ENCODE measurements around the gene RNF213. TPM values are rescaled to one million over a fixed set of nuclear protein-coding genes. Genes with fewer than 3 reads are reported as not detected.

Gene RNF213
- total and polyA plus RNA-seq, 10 of the 15 experiments (the other 5 are each of a cell fraction or from before 2014, with no cell fraction given): 18.6 to 145 (median 65.8) TPM

- TF ChIP-seq CREM (IDR thresholded peaks at IDR 0.05; ENCODE audit: low read depth) (no peak), ELK1 (IDR thresholded peaks at IDR 0.05; ENCODE audit: low read depth, low read length) (no peak), NKRF (conservative IDR thresholded peaks at IDR 0.05) (no peak), RELA (IDR thresholded peaks at IDR 0.05; ENCODE audit: borderline replicate concordance, partially characterized antibody) (no peak), POU2F2 (IDR thresholded peaks at IDR 0.05; ENCODE audit: borderline replicate concordance, low read depth, low read length) (no peak), RFX5 (IDR thresholded peaks at IDR 0.05; ENCODE audit: low read depth, low read length) (no peak), ETV6 (conservative IDR thresholded peaks at IDR 0.05 in 1 of 2, IDR thresholded peaks at IDR 0.05 in 1 of 2; ENCODE audit: borderline replicate concordance in 1 of 2, low read depth in 1 of 2) (no peak), IKZF1 (conservative IDR thresholded peaks at IDR 0.05) (no peak), YBX1 (IDR thresholded peaks at IDR 0.05) (no peak)
Observed at GRCh38 chr17:80432961-80433550, 172.4 kb downstream of the RNF213 start (continued).

Data from GM12878 (cell line).